ENCODE data around the gene TMA16. TPM values are rescaled to one million over a fixed set of nuclear protein-coding genes. Genes with fewer than 3 reads are reported as not detected.

Gene TMA16
- total RNA-seq, 1 donor from 2014 or later, result 32.5 TPM

- DNase-seq, result no peak
Observed at GRCh38 chr4:163564221-163564720, 69.8 kb downstream of the TMA16 start.

GRCh38 chr4:163565226-163566135, 71.0 kb downstream of the TMA16 start:
- DNase-seq, result no peak

GRCh38 chr4:163566257-163566796, 71.8 kb downstream of the TMA16 start:
- no peak for DNase-seq

- DNase-seq, result no peak
Observed at GRCh38 chr4:163568843-163569242, 74.4 kb downstream of the TMA16 start.

Other genes starting within 250 kb of the TMA16 start
- gene NPY1R, start 162.1 kb upstream of the TMA16 start, total RNA-seq, result 0.09 and 0.34 TPM in 2 replicates
- not detected in 2 replicates for gene NPY5R, start 150.8 kb upstream of the TMA16 start, total RNA-seq
- not detected in 2 replicates for gene TKTL2, start 20.9 kb upstream of the TMA16 start, total RNA-seq